ENCODE results near the gene POLDIP2.

GRCh38 chr17:28364665-28365363 lies 7.5 kb upstream of the POLDIP2 start, which contains the start of gene SEBOX:
- TF ChIP-seq CTCF (conservative IDR thresholded peaks at IDR 0.05; ENCODE audit: low read length) (no peak), EZH2phosphoT487 (IDR thresholded peaks at IDR 0.05; ENCODE audit: borderline replicate concordance) (no peak)
